CD4-positive, CD25-positive, alpha-beta regulatory T cell (primary cell): ENCODE measurements around the gene UTP25. TPM values are rescaled to one million over a fixed set of nuclear protein-coding genes. Genes with fewer than 3 reads are reported as not detected.

Experiments
- ATAC-seq, 2 donors: fragments of 150-1000 bp; cut with Tn5 transposase; one replicate each; pipeline ENCODE4 v1.10.0; 2021; ENCODE audit warnings: low read depth in 2 of 2, moderate number of reproducible peaks in 2 of 2, moderate library complexity in 1 of 2
- DNase-seq, 3 donors: peaks; one replicate each; pipeline versions ENCODE4 v3.0.0 to v3.0.0-alpha.2; 2012 to 2022; ENCODE audit warnings: mixed read lengths in 1 of 3
- H3K27ac ChIP-seq: one replicate; pipeline ENCODE4 v1.7.0; 2013; ENCODE audit warnings: mild to moderate bottlenecking, low read length; ENCODE audit not compliant: insufficient read depth, poor library complexity, severe bottlenecking
- H3K27me3 ChIP-seq: one replicate; pipeline ENCODE4 v1.7.0; 2013; ENCODE audit warnings: low read length; ENCODE audit not compliant: control insufficient read depth, insufficient read depth
- H3K36me3 ChIP-seq: one replicate; pipeline ENCODE4 v1.7.0; 2013; ENCODE audit warnings: mild to moderate bottlenecking, low read length, moderate library complexity; ENCODE audit not compliant: control insufficient read depth, insufficient read depth
- H3K4me1 ChIP-seq: 2 replicates; pipeline ENCODE4 v1.7.0; 2013; ENCODE audit warnings: mild to moderate bottlenecking, low read length; ENCODE audit not compliant: insufficient read depth, control insufficient read depth, poor library complexity, severe bottlenecking
- H3K4me3 ChIP-seq: one replicate; pipeline ENCODE4 v1.7.0; 2013; ENCODE audit warnings: low read depth, mild to moderate bottlenecking, low read length, moderate library complexity
- H3K9me3 ChIP-seq, 2 experiments: 1 replicate in 1 of 2; 2 replicates in 1 of 2; pipeline ENCODE4 v1.7.0; 2013; ENCODE audit warnings: low read length in 2 of 2, mild to moderate bottlenecking in 1 of 2, moderate library complexity in 1 of 2; ENCODE audit not compliant: control insufficient read depth in 2 of 2
- H3K27ac Mint-ChIP-seq, 3 donors: one replicate each; pipeline ENCODE4 v1.8.0; 2020 to 2022; ENCODE audit warnings: mild to moderate bottlenecking in 3 of 3, mixed read lengths in 3 of 3, moderate library complexity in 2 of 3
- H3K27me3 Mint-ChIP-seq: one replicate; pipeline ENCODE4 v1.8.0; 2022; ENCODE audit warnings: mild to moderate bottlenecking, mixed read lengths
- H3K36me3 Mint-ChIP-seq: one replicate; pipeline ENCODE4 v1.8.0; 2020; ENCODE audit warnings: mixed read lengths
- H3K4me1 Mint-ChIP-seq, 4 donors: one replicate each; pipeline ENCODE4 v1.8.0; 2020 to 2022; ENCODE audit warnings: mixed read lengths in 4 of 4, mild to moderate bottlenecking in 1 of 4
- H3K4me3 Mint-ChIP-seq, 4 donors: one replicate each; pipeline ENCODE4 v1.8.0; 2020 to 2022; ENCODE audit warnings: mild to moderate bottlenecking in 4 of 4, mixed read lengths in 4 of 4, moderate library complexity in 3 of 4
- H3K9me3 Mint-ChIP-seq, 7 donors: one replicate each; pipeline ENCODE4 v1.8.0; 2020 to 2022; ENCODE audit warnings: mixed read lengths in 7 of 7, mild to moderate bottlenecking in 3 of 7, moderate library complexity in 2 of 7
- polyA plus RNA-seq, 4 donors: library from polyadenylated mRNA; unstranded; fragments of 300-500 nt; fragmentation: Illumina TruSeq; gene quantifications; one replicate each; pipeline ENCODE4 v1.2.3, GENCODE V29; 2021
- total RNA-seq: library from RNA; stranded (reverse); gene quantifications from one replicate; pipeline ENCODE4 v1.2.3, GENCODE V29; 2022

UTP25 gene
- total and polyA plus RNA-seq, 5 donors from 2014 or later: 2.4 to 7.4 (median 3.2) TPM

GRCh38 chr1:209802117-209802779 lies 25.5 kb upstream of the UTP25 start:
- H3K36me3 Mint-ChIP-seq: peaks cover 5% of the 10 kb centered on the region
- Histone ChIP-seq H3K4me3 (no peak overlapping the region), H3K9me3 (no peaks in the 10 kb centered on the region), H3K27me3 (peaks cover 2% of the 10 kb centered on the region), H3K4me1 (peaks cover 6% of the 10 kb centered on the region), H3K36me3 (no peaks in the 10 kb centered on the region), H3K27ac (no peak overlapping the region)
- DNase-seq (no peak), ATAC-seq (no peak)
- peaks cover 19% of the 10 kb centered on the region for H3K27me3 Mint-ChIP-seq
- no peak overlapping the region for H3K4me3 Mint-ChIP-seq
- H3K9me3 Mint-ChIP-seq: no peaks in the 10 kb centered on the region
- H3K4me1 Mint-ChIP-seq: peaks cover 0 to 12% (median 4%) of the 10 kb centered on the region in 4 donors
- H3K27ac Mint-ChIP-seq: no peak overlapping the region

- H3K36me3 ChIP-seq: no peaks in the 10 kb centered on the region
- H3K9me3 ChIP-seq: no peaks in the 10 kb centered on the region
- no peak overlapping the region for H3K4me3 ChIP-seq
- H3K4me1 ChIP-seq: peaks cover 6% of the 10 kb centered on the region
- Mint-ChIP-seq H3K36me3 (peaks cover 3% of the 10 kb centered on the region), H3K9me3 (no peaks in the 10 kb centered on the region), H3K4me3 (no peak overlapping the region), H3K27me3 (peaks cover 19% of the 10 kb centered on the region), H3K27ac (no peak overlapping the region), H3K4me1 (peaks cover 0 to 12% (median 4%) of the 10 kb centered on the region in 4 donors)
- DNase-seq: no peak
- no peak overlapping the region for H3K27ac ChIP-seq
- peaks cover 2% of the 10 kb centered on the region for H3K27me3 ChIP-seq
- no peak for ATAC-seq
These were observed 25.0 kb upstream of the UTP25 start for GRCh38 chr1:209802780-209803152.

- DNase-seq (no peak), ATAC-seq (no peak)
- H3K4me1 ChIP-seq: peaks cover 6% of the 10 kb centered on the region
- peaks cover 0 to 10% (median 4%) of the 10 kb centered on the region in 4 donors for H3K4me1 Mint-ChIP-seq
- no peak overlapping the region for H3K4me3 ChIP-seq
- no peaks in the 10 kb centered on the region for H3K9me3 ChIP-seq
- H3K36me3 Mint-ChIP-seq: no peaks in the 10 kb centered on the region
- H3K9me3 Mint-ChIP-seq: no peaks in the 10 kb centered on the region
- H3K27ac Mint-ChIP-seq: no peak overlapping the region
- no peaks in the 10 kb centered on the region for H3K36me3 ChIP-seq
- H3K27me3 Mint-ChIP-seq: peaks cover 21% of the 10 kb centered on the region
- no peak overlapping the region for H3K27ac ChIP-seq
- peaks cover 2% of the 10 kb centered on the region for H3K27me3 ChIP-seq
- no peak overlapping the region for H3K4me3 Mint-ChIP-seq
These were observed 24.2 kb upstream of the UTP25 start for GRCh38 chr1:209803568-209803967.

- no peaks in the 10 kb centered on the region for H3K36me3 ChIP-seq
- H3K27ac ChIP-seq: no peak overlapping the region
- ATAC-seq (no peak), DNase-seq (no peak)
- peaks cover 4% of the 10 kb centered on the region for H3K27me3 ChIP-seq
- Mint-ChIP-seq H3K36me3 (no peaks in the 10 kb centered on the region), H3K4me1 (peaks cover 0 to 10% (median 4%) of the 10 kb centered on the region in 4 donors), H3K27ac (peak overlapping the region in 1 of 3 donors; percentile 86), H3K27me3 (peaks cover 27% of the 10 kb centered on the region), H3K4me3 (peak overlapping the region in 3 of 4 donors; percentile 86 to 94 (median 93)), H3K9me3 (peaks cover 0 to 1% (median 0%) of the 10 kb centered on the region in 7 donors)
- H3K4me3 ChIP-seq: no peak overlapping the region
- H3K9me3 ChIP-seq: no peaks in the 10 kb centered on the region
- H3K4me1 ChIP-seq: peaks cover 6% of the 10 kb centered on the region
These were observed 22.4 kb upstream of the UTP25 start for GRCh38 chr1:209805341-209805781.

- Histone ChIP-seq H3K4me1 (peaks cover 6% of the 10 kb centered on the region), H3K9me3 (no peaks in the 10 kb centered on the region), H3K4me3 (peak within 1 kb of the TSS; percentile 75), H3K27ac (peak within 1 kb of the TSS; percentile 28), H3K36me3 (no peaks in the 10 kb centered on the region), H3K27me3 (peaks cover 4% of the 10 kb centered on the region)
- Mint-ChIP-seq H3K4me3 (peak within 1 kb of the TSS; percentile 86 to 94 (median 90)), H3K36me3 (no peaks in the 10 kb centered on the region), H3K9me3 (peaks cover 0 to 1% (median 0%) of the 10 kb centered on the region in 7 donors), H3K27ac (peak within 1 kb of the TSS; percentile 74 to 91 (median 86)), H3K4me1 (peaks cover 0 to 10% (median 4%) of the 10 kb centered on the region in 4 donors), H3K27me3 (peaks cover 21% of the 10 kb centered on the region)
- ATAC-seq: peak; percentile 75 to 77
- DNase-seq: peak; percentile 73 to 82 (median 79)
These were observed 21.7 kb upstream of the UTP25 start, which contains the start of gene IRF6 for GRCh38 chr1:209805875-209806760. Gene IRF6, minus strand, starts transcription at chr1:209806142. Its CDS starts 4,729 bp downstream, at chr1:209801413.

- H3K9me3 ChIP-seq: no peaks in the 10 kb centered on the region
- Mint-ChIP-seq H3K36me3 (no peaks in the 10 kb centered on the region), H3K9me3 (peaks cover 0 to 1% (median 0%) of the 10 kb centered on the region in 7 donors), H3K4me1 (peaks cover 0 to 10% (median 4%) of the 10 kb centered on the region in 4 donors), H3K4me3 (no peak overlapping the region), H3K27me3 (peaks cover 14% of the 10 kb centered on the region), H3K27ac (no peak overlapping the region)
- ATAC-seq (no peak), DNase-seq (no peak)
- no peak overlapping the region for H3K27ac ChIP-seq
- peaks cover 4% of the 10 kb centered on the region for H3K27me3 ChIP-seq
- no peaks in the 10 kb centered on the region for H3K36me3 ChIP-seq
- H3K4me3 ChIP-seq: no peak overlapping the region
- H3K4me1 ChIP-seq: peaks cover 6% of the 10 kb centered on the region
These were observed 20.3 kb upstream of the UTP25 start for GRCh38 chr1:209807509-209807908.

GRCh38 chr1:209808059-209808581 lies 19.7 kb upstream of the UTP25 start:
- Histone ChIP-seq H3K36me3 (no peaks in the 10 kb centered on the region), H3K9me3 (no peaks in the 10 kb centered on the region), H3K4me3 (no peak overlapping the region), H3K4me1 (peaks cover 6% of the 10 kb centered on the region), H3K27me3 (peaks cover 4% of the 10 kb centered on the region), H3K27ac (no peak overlapping the region)
- no peak overlapping the region for H3K4me3 Mint-ChIP-seq
- H3K27me3 Mint-ChIP-seq: peaks cover 8% of the 10 kb centered on the region
- no peak overlapping the region for H3K27ac Mint-ChIP-seq
- peaks cover 0 to 1% (median 0%) of the 10 kb centered on the region in 7 donors for H3K9me3 Mint-ChIP-seq
- H3K36me3 Mint-ChIP-seq: no peaks in the 10 kb centered on the region
- DNase-seq (no peak), ATAC-seq (no peak)
- H3K4me1 Mint-ChIP-seq: peaks cover 0 to 10% (median 4%) of the 10 kb centered on the region in 4 donors
